ENCODE data around the gene PRPSAP1.

The PRPSAP1 gene

DNA sequence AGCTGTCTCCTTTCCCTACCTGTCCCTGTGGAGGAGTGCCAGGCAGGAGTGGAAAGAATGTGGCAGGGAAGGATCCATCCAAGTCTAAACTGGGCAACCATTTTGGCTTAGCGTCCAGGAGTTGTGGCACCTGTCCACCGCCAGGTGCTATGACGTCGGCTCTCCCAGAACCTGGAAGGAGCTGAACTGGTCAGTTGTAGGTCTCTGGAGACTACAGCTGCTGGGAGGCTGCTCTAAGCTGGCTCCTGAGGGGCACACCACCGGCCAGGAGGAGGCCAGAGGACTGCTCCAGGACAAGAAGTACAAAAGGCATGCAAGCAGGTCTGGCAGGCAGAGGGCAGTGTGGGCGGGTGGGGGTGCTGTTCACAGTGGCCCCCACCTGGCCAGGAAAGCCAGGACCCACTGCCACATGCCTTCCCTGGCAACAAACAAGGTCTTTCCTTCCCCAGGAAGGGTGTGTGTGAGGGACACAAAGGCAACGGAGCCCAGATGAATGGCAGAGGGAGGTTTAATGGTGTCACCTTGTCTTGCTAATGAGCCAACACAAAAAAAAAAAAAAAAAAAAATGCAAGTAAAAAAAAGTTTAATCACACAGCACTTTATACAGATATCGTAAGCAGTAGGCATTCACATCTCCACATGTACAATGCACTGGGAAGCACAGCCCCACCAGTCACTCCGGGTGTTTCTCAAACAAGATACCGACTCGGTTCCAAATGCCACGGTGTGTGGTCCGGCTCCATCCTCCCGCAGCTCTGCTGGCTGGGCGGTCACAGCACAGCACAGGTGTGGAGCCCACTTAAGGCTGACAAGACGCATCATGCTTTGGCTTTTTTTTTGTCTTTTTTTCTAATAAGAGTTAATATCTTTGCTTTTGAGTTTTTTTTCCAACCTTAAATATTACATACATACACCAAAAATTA is 35.5 kb upstream of the PRPSAP1 start:
- no peak overlapping the region for H3K27ac ChIP-seq (ENCODE audit: low read depth, low read length)
- no peak overlapping the region for H3K9ac ChIP-seq (ENCODE audit: low read length)
- no peaks in the 10 kb centered on the region for H3K9me3 ChIP-seq (ENCODE audit: low read length)
- peaks cover 8% of the 10 kb centered on the region for H3K4me1 ChIP-seq (ENCODE audit: insufficient read depth, low read length)
- peaks cover 0 to 13% of the 10 kb centered on the region in 2 donors for H3K27me3 ChIP-seq (ENCODE audit: control insufficient read depth in 1 of 2, insufficient read depth in 2 of 2, low read length in 2 of 2)
- H3K36me3 ChIP-seq (ENCODE audit: insufficient read depth, low read length), result no peaks in the 10 kb centered on the region
- no peak overlapping the region for H3K4me3 ChIP-seq (ENCODE audit: low read depth in 1 of 2, low read length in 2 of 2)

DNA sequence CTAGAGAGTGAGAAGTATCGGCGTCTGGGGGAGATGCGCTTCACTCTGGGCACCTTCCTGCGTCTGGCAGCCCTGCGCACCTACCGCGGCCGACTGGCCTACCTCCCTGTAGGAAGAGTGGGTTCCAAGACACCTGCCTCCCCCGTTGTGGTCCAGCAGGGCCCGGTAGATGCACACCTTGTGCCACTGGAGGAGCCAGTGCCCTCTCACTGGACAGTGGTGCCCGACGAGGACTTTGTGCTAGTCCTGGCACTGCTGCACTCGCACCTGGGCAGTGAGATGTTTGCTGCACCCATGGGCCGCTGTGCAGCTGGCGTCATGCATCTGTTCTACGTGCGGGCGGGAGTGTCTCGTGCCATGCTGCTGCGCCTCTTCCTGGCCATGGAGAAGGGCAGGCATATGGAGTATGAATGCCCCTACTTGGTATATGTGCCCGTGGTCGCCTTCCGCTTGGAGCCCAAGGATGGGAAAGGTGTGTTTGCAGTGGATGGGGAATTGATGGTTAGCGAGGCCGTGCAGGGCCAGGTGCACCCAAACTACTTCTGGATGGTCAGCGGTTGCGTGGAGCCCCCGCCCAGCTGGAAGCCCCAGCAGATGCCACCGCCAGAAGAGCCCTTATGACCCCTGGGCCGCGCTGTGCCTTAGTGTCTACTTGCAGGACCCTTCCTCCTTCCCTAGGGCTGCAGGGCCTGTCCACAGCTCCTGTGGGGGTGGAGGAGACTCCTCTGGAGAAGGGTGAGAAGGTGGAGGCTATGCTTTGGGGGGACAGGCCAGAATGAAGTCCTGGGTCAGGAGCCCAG is 33.5 kb upstream of the PRPSAP1 start:
- H3K27me3 ChIP-seq (ENCODE audit: control insufficient read depth in 1 of 2, insufficient read depth in 2 of 2, low read length in 2 of 2), result peaks cover 0 to 29% of the 10 kb centered on the region in 2 donors
- no peaks in the 10 kb centered on the region for H3K36me3 ChIP-seq (ENCODE audit: insufficient read depth, low read length)
- H3K9me3 ChIP-seq (ENCODE audit: low read length), result no peaks in the 10 kb centered on the region
- peaks cover 15% of the 10 kb centered on the region for H3K4me1 ChIP-seq (ENCODE audit: insufficient read depth, low read length)
- no peak overlapping the region for H3K4me3 ChIP-seq (ENCODE audit: low read depth in 1 of 2, low read length in 2 of 2)
- H3K9ac ChIP-seq (ENCODE audit: low read length), result no peak overlapping the region
- no peak overlapping the region for H3K27ac ChIP-seq (ENCODE audit: low read depth, low read length)

DNA sequence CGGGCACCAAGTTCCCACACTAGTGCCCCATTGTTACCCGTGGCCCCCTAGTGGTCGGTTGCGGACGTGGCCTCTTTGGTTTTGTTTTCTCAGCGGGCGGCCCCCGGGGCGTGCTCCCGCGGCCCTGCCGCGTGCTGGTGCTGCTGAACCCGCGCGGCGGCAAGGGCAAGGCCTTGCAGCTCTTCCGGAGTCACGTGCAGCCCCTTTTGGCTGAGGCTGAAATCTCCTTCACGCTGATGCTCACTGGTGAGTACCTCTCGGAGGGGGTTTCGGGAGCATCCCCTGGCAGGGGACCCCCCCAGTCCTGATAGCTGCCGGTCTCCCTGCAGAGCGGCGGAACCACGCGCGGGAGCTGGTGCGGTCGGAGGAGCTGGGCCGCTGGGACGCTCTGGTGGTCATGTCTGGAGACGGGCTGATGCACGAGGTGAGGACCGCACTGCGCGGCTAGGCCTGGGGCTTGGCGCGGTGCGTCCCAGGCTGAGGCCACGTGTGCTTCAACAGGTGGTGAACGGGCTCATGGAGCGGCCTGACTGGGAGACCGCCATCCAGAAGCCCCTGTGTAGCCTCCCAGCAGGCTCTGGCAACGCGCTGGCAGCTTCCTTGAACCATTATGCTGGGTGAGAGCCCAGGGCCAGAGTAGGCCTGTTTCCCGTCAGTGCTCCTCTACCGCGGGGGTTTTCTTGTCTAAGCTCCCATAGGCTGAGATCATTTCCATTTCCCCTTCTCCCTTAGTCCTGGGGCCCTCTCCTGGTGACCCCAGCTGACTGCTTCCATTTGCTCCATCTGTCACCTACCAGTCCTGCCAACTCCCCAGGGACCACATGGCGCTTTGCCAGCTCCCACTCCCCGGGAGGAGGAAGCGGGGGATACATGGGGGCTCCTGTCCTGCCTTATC is 32.4 kb upstream of the PRPSAP1 start:
- H3K9me3 ChIP-seq (ENCODE audit: low read length), result no peaks in the 10 kb centered on the region
- H3K27ac ChIP-seq (ENCODE audit: low read depth, low read length), result peak overlapping the region; percentile 34
- no peaks in the 10 kb centered on the region for H3K36me3 ChIP-seq (ENCODE audit: insufficient read depth, low read length)
- H3K9ac ChIP-seq (ENCODE audit: low read length), result no peak overlapping the region
- H3K4me3 ChIP-seq (ENCODE audit: low read depth in 1 of 2, low read length in 2 of 2), result peak overlapping the region; percentile 57 to 58
- peaks cover 0 to 38% of the 10 kb centered on the region in 2 donors for H3K27me3 ChIP-seq (ENCODE audit: control insufficient read depth in 1 of 2, insufficient read depth in 2 of 2, low read length in 2 of 2)
- H3K4me1 ChIP-seq (ENCODE audit: insufficient read depth, low read length), result peaks cover 15% of the 10 kb centered on the region

DNA sequence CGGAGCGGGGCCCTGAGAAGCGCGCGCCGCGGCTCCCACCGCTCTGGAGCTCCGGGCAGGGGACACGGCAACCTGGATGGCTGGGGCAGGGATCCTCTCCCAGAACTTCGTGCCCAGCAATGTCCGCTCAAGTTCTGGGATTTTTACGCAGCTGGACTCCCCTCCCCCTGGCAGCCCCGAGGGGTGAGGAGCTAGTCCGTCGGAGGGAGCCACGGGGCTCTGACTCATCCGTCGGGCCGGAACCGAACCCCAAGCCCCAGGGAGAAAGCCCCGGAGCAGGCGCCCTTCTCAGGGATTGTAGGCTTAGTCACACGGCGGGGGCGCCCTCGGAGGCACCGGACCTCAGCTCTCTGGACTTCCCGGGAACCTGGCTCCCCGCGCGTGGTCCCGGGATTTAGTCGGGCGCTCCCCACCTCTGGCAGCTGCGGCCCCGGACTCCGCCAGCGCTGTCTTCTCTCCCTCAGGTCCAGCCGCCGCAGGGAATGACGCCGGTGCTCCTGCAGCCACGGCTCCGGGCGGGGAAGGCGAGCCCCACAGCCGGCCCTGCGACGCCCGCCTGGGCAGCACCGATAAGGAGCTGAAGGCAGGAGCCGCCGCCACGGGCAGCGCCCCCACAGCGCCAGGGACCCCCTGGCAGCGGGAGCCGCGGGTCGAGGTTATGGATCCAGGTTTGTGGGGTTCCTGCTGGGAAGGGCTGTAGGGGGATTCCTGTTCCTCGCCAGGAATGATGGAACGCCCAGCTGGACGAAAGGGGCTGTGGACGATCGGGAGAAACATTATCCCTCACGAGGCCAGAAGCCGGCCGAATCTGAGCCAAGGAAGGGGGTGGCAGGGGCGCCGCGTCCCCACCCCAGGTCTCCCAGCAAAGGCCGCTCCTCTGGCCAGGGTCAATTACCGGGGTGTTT is 31.5 kb upstream of the PRPSAP1 start:
- H3K9me3 ChIP-seq (ENCODE audit: low read length), result no peaks in the 10 kb centered on the region
- H3K27me3 ChIP-seq (ENCODE audit: control insufficient read depth in 1 of 2, insufficient read depth in 2 of 2, low read length in 2 of 2), result peaks cover 0 to 42% of the 10 kb centered on the region in 2 donors
- peak overlapping the region; percentile 48 for H3K27ac ChIP-seq (ENCODE audit: low read depth, low read length)
- no peak overlapping the region for H3K9ac ChIP-seq (ENCODE audit: low read length)
- H3K36me3 ChIP-seq (ENCODE audit: insufficient read depth, low read length), result no peaks in the 10 kb centered on the region
- peaks cover 15% of the 10 kb centered on the region for H3K4me1 ChIP-seq (ENCODE audit: insufficient read depth, low read length)
- H3K4me3 ChIP-seq (ENCODE audit: low read depth in 1 of 2, low read length in 2 of 2), result peak overlapping the region; percentile 58 to 68

DNA sequence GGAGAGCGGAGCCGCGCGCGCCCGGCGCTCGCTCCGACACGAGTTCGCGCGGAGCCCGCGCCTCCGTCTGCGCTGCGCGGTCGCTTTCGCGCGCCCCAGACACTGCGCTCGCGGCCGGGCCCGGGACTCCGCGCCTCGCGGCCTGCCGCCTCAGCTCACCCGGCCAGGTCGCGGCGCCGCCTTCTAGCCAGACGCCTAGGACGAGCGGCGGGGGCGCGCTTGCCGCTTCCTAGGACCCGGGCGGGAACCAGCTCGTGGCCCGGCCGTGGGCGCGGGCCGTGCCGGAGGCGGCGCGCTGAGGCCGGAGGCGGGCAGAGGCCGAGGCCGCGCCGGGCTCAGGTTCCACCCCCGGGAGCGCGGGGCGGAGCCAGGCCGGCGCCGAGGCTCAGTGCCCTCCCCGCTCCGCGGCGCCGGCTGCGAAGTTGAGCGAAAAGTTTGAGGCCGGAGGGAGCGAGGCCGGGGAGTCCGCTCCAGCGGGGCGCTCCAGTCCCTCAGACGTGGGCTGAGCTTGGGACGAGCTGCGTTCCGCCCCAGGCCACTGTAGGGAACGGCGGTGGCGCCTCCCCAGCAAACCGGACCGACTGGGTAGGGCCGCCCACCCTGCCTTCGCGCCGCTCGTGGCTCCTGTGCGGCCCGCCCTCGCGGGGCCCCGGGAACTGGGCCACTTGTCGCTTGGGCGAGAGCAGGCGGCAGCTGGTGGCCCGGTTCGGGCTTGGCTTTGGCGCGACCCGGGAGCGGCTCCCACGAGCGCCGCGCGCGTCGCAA is 30.7 kb upstream of the PRPSAP1 start, which contains the start of gene SPHK1:
SPHK1 (plus strand) TSS at position 388 of the 765 bp plus-strand sequence. CDS start 1,036 bp downstream, outside the sequence.
- Histone ChIP-seq H3K36me3 (ENCODE audit: insufficient read depth, low read length) (no peaks in the 10 kb centered on the region), H3K4me3 (ENCODE audit: low read depth in 1 of 2, low read length in 2 of 2) (peak within 1 kb of the TSS; percentile 58 to 68), H3K9ac (ENCODE audit: low read length) (no peak within 1 kb of the TSS), H3K9me3 (ENCODE audit: low read length) (no peaks in the 10 kb centered on the region), H3K27me3 (ENCODE audit: control insufficient read depth in 1 of 2, insufficient read depth in 2 of 2, low read length in 2 of 2) (peaks cover 0 to 42% of the 10 kb centered on the region in 2 donors), H3K4me1 (ENCODE audit: insufficient read depth, low read length) (peaks cover 15% of the 10 kb centered on the region), H3K27ac (ENCODE audit: low read depth, low read length) (peak within 1 kb of the TSS; percentile 52)

DNA sequence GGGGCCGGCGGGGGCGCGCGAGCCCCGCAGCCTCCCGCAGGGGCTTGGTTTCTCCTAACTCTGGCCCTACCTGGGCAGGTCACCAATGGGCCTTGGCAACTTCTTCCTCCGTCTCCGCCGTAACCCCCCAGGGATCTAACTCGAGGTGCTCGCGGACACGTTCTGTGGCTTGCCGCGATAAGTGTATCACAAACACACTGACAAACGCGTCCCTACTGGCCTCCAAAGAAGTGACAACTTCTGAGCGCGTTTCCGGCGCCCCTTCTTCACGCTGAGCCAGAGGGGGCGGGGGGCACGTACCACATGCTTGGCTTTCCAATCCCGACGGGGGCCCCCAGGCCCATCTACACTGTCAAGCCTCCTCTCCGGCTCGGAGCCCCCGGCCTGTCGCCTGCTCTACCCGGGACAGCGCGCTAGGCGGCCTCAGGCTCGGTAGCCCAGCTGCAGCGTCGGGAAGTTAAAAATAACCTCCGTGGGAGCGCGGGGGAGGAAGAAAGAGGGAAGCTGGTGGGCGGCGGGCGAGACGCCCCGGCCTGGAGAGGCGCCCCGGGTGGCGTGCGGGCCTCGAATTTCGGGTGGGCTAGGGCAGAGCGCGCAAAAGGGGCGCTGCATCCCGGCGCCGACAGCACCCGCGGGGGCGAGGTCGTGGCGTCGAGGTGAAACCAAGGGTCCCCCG is 30.0 kb upstream of the PRPSAP1 start:
- no peak overlapping the region for H3K9ac ChIP-seq (ENCODE audit: low read length)
- peaks cover 15% of the 10 kb centered on the region for H3K4me1 ChIP-seq (ENCODE audit: insufficient read depth, low read length)
- H3K27me3 ChIP-seq (ENCODE audit: control insufficient read depth in 1 of 2, insufficient read depth in 2 of 2, low read length in 2 of 2), result peaks cover 0 to 42% of the 10 kb centered on the region in 2 donors
- H3K27ac ChIP-seq (ENCODE audit: low read depth, low read length), result peak overlapping the region; percentile 52
- H3K36me3 ChIP-seq (ENCODE audit: insufficient read depth, low read length), result no peaks in the 10 kb centered on the region
- H3K9me3 ChIP-seq (ENCODE audit: low read length), result no peaks in the 10 kb centered on the region
- peak overlapping the region; percentile 50 to 61 for H3K4me3 ChIP-seq (ENCODE audit: low read depth in 1 of 2, low read length in 2 of 2)

DNA sequence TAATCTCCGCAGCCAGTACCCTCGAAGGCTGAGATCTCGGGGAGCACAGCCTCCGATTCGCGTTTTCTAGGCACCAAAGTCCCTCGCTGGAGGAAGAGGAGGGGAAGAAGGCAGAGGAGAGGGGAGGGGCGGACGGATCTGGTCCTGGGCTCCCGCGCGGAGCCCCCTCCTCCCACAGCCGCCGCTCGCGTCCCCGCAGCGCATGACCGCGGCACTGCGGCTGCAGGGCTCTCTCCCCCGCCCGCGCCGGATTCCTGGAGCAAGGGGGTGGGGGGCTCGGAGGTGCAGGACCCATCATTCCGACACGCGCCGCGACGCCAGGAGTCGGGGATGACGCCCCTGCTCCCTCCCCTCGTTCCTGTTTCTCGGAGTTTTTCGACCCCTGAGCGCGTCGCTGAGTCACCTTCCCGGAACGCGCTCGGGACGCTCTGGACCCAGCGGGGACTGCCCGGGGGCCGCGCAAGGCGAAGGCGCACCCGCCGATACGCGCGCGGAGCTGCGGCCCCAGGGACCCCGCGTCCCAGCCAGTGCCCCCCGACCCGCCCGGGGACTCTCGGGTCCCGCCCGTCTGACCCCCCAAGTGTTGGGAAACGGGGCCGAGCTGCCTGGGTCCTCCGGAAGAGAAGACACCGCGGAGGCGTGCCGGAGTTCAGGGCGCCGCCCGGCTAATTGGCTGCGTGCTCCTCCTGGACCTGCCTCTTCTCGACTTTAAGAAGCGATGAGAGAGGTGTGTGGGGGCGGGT is 29.3 kb upstream of the PRPSAP1 start:
- peak overlapping the region; percentile 52 for H3K27ac ChIP-seq (ENCODE audit: low read depth, low read length)
- no peak overlapping the region for H3K9ac ChIP-seq (ENCODE audit: low read length)
- H3K4me3 ChIP-seq (ENCODE audit: low read depth in 1 of 2, low read length in 2 of 2), result peak overlapping the region; percentile 49 to 50
- H3K27me3 ChIP-seq (ENCODE audit: control insufficient read depth in 1 of 2, insufficient read depth in 2 of 2, low read length in 2 of 2), result peaks cover 0 to 42% of the 10 kb centered on the region in 2 donors
- peaks cover 15% of the 10 kb centered on the region for H3K4me1 ChIP-seq (ENCODE audit: insufficient read depth, low read length)
- no peaks in the 10 kb centered on the region for H3K9me3 ChIP-seq (ENCODE audit: low read length)
- H3K36me3 ChIP-seq (ENCODE audit: insufficient read depth, low read length), result no peaks in the 10 kb centered on the region

DNA sequence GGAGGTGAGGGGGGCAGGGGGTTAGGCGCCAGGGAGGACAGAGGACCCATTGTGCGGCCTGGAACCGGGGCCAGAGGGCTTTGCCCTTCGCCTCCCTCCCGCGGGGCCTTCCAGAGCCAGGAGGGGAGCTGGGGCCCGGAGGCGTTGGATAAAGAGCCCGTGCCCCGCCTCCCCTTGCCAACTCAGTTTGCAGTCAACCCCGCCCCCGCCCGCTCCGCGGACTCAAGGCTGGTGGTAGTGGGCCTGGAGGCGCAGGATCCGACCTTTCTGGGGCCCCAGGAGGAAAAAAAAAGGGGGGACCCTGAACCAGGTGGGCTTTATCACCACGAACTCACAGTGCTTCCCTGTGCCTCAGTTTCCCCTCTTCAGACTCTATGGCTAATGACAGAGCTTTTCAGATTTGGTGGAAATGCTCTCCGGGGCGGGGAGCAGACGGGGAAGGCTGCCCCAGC is 28.7 kb upstream of the PRPSAP1 start:
- Histone ChIP-seq H3K27me3 (ENCODE audit: control insufficient read depth in 1 of 2, insufficient read depth in 2 of 2, low read length in 2 of 2) (peaks cover 0 to 42% of the 10 kb centered on the region in 2 donors), H3K4me3 (ENCODE audit: low read depth in 1 of 2, low read length in 2 of 2) (peak overlapping the region; percentile 49 to 50), H3K9me3 (ENCODE audit: low read length) (no peaks in the 10 kb centered on the region), H3K4me1 (ENCODE audit: insufficient read depth, low read length) (peaks cover 15% of the 10 kb centered on the region), H3K27ac (ENCODE audit: low read depth, low read length) (no peak overlapping the region), H3K9ac (ENCODE audit: low read length) (no peak overlapping the region), H3K36me3 (ENCODE audit: insufficient read depth, low read length) (no peaks in the 10 kb centered on the region)
